Colonic mucosa (tissue), 4 donors: Measurements from ENCODE around the gene SCAI. TPM values are rescaled to one million over a fixed set of nuclear protein-coding genes. Genes with fewer than 3 reads are reported as not detected.

Experiments
- DNase-seq: peaks from one replicate; pipeline ENCODE4 v3.0.0-alpha.2; 2020
- H3K27ac ChIP-seq: fragments of 200-600 bp; one replicate; pipeline ENCODE4 v1.8.0; 2021
- H3K27me3 ChIP-seq: fragments of 200-600 bp; one replicate; pipeline ENCODE4 v1.8.0; 2021
- H3K36me3 ChIP-seq: fragments of 200-600 bp; one replicate; pipeline ENCODE4 v1.8.0; 2021
- H3K4me1 ChIP-seq: fragments of 200-600 bp; one replicate; pipeline ENCODE4 v1.8.0; 2021; ENCODE audit warnings: mild to moderate bottlenecking
- H3K4me3 ChIP-seq: fragments of 200-600 bp; one replicate; pipeline ENCODE4 v1.8.0; 2021
- H3K9ac ChIP-seq, 2 donors: one replicate each; pipeline ENCODE4 v1.7.0; 2013; ENCODE audit warnings: control low read depth in 2 of 2, low read depth in 2 of 2, low read length in 2 of 2
- H3K9me3 ChIP-seq: fragments of 200-600 bp; one replicate; pipeline ENCODE4 v1.8.0; 2021
- CTCF ChIP-seq: fragments of 200-600 bp; IDR thresholded peaks from one replicate; pipeline ENCODE4 v1.8.0; 2022; ENCODE audit warnings: antibody characterized with exemption, mild to moderate bottlenecking
- intact Hi-C: fragments of 100-400 bp; cut with DNase I; formaldehyde crosslinking; loops from one replicate; pipeline ENCODE4 v1.14.1; 2022
- total RNA-seq, 2 donors: library from RNA; stranded (reverse); fragmentation: NEBNext Ultra II Directional in 1 of 2; extraction: Animal tissue kit (Norgen Biotek cat#: 25700) in 1 of 2; gene quantifications; one replicate each; pipeline ENCODE4 v1.2.1, GENCODE V29; 2021
- donor health status: healthy.
- donor health status: DM: no; HTN: no; CAD: no.
- donor health status: DM: no; HTN: no; CAD: no.

The SCAI gene
- total RNA-seq, 2 donors from 2014 or later = 6.7 to 8.3 TPM

GRCh38 chr9:125008599-125008998 is 134.7 kb downstream of the SCAI start:
- Histone ChIP-seq H3K27ac (no peak overlapping the region), H3K4me1 (no peaks in the 10 kb centered on the region), H3K9me3 (no peaks in the 10 kb centered on the region), H3K9ac (no peak overlapping the region), H3K27me3 (no peaks in the 10 kb centered on the region), H3K36me3 (no peaks in the 10 kb centered on the region), H3K4me3 (no peak overlapping the region)
- intact Hi-C loops = no loop called here
- TF ChIP-seq CTCF = no peak
- no peak for DNase-seq

DNA sequence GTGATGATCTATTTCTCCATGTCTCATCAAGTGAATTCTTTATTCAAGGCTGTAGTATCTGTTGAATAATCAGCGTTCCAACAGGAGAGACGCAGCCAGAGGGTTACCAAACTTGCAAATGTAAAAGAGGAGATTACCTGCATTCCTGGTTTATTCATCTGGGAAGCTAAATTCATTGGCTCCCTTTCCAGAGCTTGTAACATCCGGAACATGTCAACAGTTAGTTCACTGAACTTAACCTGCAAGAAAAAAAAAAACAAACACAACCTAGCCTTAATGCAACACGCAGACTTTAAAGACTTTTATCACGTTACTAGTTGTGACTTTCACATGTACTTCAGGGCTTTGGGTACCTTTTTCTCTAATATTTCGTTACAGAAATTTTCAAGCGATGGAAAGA is 140.0 kb downstream of the SCAI start:
- no peak for DNase-seq
- Histone ChIP-seq H3K9ac (no peak overlapping the region), H3K27me3 (no peaks in the 10 kb centered on the region), H3K36me3 (no peaks in the 10 kb centered on the region), H3K27ac (no peak overlapping the region), H3K4me3 (no peak overlapping the region), H3K9me3 (no peaks in the 10 kb centered on the region), H3K4me1 (no peaks in the 10 kb centered on the region)
- intact Hi-C loops = no loop called here
- TF ChIP-seq CTCF = no peak

GRCh38 chr9:124983698-124984097 is 159.6 kb downstream of the SCAI start:
- H3K27me3 ChIP-seq = no peaks in the 10 kb centered on the region
- H3K27ac ChIP-seq = no peak overlapping the region
- TF ChIP-seq CTCF = no peak
- H3K9me3 ChIP-seq = no peaks in the 10 kb centered on the region
- H3K36me3 ChIP-seq = no peaks in the 10 kb centered on the region
- no peak overlapping the region for H3K4me3 ChIP-seq
- no peak for DNase-seq
- intact Hi-C loops = no loop called here
- no peak overlapping the region for H3K9ac ChIP-seq
- H3K4me1 ChIP-seq = no peaks in the 10 kb centered on the region

DNA sequence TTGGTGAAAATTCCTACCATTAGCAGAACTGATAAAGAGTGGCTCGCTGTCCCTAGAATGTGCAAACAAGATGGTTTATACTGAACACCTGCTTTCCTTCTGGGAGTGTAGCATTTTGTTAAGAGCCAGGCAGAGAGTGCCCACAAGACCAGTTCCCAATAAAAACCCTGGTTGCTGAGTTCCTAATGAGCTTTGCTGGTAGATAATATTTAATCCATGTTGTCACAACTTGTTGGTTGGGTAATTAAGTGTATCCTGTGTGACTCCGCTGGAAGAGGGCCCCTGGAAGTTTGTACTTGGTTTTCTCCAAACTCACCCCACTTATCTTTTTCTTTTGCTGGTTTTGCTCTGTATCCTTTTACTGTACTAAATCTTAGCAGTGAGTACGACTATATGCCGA is 162.9 kb downstream of the SCAI start:
- no peak for TF ChIP-seq CTCF
- Histone ChIP-seq H3K4me3 (no peak overlapping the region), H3K27ac (no peak overlapping the region), H3K9me3 (no peaks in the 10 kb centered on the region), H3K36me3 (no peaks in the 10 kb centered on the region), H3K27me3 (no peaks in the 10 kb centered on the region), H3K9ac (no peak overlapping the region), H3K4me1 (no peaks in the 10 kb centered on the region)
- no peak for DNase-seq
- intact Hi-C loops = no loop called here

GRCh38 chr9:124975131-124975530 is 168.2 kb downstream of the SCAI start:
- no peaks in the 10 kb centered on the region for H3K36me3 ChIP-seq
- DNase-seq = no peak
- no peaks in the 10 kb centered on the region for H3K4me1 ChIP-seq
- no peak overlapping the region for H3K27ac ChIP-seq
- intact Hi-C loops = no loop called here
- no peak for TF ChIP-seq CTCF
- H3K9me3 ChIP-seq = no peaks in the 10 kb centered on the region
- H3K9ac ChIP-seq = no peak overlapping the region
- no peak overlapping the region for H3K4me3 ChIP-seq
- H3K27me3 ChIP-seq = no peaks in the 10 kb centered on the region

DNA sequence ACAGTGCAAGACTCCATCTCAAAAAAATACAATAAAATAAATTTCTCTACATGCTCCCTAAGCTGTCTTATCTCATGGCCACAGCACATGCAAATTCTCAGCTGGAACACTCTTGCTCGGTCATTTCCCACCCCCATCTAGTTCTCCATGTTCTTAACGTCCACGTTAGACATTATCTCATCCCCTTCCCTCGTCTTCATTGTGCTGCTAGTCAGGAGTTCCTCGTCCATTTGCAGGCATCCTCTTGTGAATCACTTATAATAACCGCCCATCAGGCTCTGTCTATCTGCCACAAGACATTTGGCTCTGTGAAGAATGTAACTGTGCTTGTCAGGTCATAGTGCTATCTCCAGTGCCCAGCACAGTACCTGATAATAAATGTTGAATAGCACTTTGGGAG is 169.5 kb downstream of the SCAI start:
- Histone ChIP-seq H3K27me3 (no peaks in the 10 kb centered on the region), H3K27ac (no peak overlapping the region), H3K36me3 (no peaks in the 10 kb centered on the region), H3K9me3 (no peaks in the 10 kb centered on the region), H3K4me3 (no peak overlapping the region), H3K4me1 (no peaks in the 10 kb centered on the region), H3K9ac (no peak overlapping the region)
- intact Hi-C loops = no loop called here
- TF ChIP-seq CTCF = no peak
- DNase-seq = no peak
